ENCODE data around the gene DPY19L2.
"Not testable (repeated sequence)": the region's sequence is repeated elsewhere in the genome, so short reads cannot be mapped to it uniquely, and the experiment has no call there.

DNA sequence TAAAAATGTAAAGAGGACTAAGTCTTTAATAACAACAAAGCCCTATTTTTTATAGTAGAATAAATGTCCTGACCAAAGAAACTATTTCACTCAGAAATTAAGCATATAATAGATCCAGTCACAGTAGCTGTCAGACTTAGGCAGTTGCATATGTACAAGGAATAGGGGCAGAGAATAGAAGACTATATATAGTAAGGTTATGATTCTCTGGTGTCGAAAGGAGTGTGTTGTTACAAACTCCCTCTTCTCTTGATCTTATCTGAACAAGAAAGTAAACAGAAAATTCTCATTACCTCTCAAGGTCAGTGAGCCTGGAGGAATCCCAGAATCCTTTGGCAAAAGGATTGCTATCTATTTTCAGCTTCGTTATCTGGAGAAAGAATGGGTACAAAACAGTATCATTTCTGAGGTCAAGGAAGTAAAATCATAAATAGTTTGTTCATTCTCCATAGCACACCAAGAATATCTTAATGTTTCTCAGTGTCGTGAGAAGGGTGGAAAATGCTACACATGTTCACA lies 46.9 kb upstream of the DPY19L2 start:
- TF ChIP-seq, protein P1, sequence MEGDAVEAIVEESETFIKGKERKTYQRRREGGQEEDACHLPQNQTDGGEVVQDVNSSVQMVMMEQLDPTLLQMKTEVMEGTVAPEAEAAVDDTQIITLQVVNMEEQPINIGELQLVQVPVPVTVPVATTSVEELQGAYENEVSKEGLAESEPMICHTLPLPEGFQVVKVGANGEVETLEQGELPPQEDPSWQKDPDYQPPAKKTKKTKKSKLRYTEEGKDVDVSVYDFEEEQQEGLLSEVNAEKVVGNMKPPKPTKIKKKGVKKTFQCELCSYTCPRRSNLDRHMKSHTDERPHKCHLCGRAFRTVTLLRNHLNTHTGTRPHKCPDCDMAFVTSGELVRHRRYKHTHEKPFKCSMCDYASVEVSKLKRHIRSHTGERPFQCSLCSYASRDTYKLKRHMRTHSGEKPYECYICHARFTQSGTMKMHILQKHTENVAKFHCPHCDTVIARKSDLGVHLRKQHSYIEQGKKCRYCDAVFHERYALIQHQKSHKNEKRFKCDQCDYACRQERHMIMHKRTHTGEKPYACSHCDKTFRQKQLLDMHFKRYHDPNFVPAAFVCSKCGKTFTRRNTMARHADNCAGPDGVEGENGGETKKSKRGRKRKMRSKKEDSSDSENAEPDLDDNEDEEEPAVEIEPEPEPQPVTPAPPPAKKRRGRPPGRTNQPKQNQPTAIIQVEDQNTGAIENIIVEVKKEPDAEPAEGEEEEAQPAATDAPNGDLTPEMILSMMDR (conservative IDR thresholded peaks at IDR 0.05) = not testable (repeated sequence)
- TF ChIP-seq EZH2 (IDR thresholded peaks at IDR 0.05; ENCODE audit: low read depth) = not testable (repeated sequence)
